BJ (cell line): ENCODE measurements around the gene PJA1. TPM values are rescaled to one million over a fixed set of nuclear protein-coding genes. Genes with fewer than 3 reads are reported as not detected.

Experiments
- CTCF ChIA-PET: fragments of 350-600 bp; formaldehyde crosslinking; extraction: SDS; loops from one replicate; lab custom pipeline; 2021; ENCODE audit warnings: antibody characterized with exemption, inconsistent platforms; lab: Yijun Ruan, JAX
- POLR2A ChIA-PET: fragments of 300-600 bp; sonication (Branson Sonifier 250); formaldehyde crosslinking; extraction: SDS; loops from one replicate; lab custom pipeline; 2021; ENCODE audit warnings: antibody characterized with exemption; lab: Charles Lee
- DNase-seq: peaks from one replicate; pipeline ENCODE4 v3.0.0-alpha.2; 2011; ENCODE audit warnings: low read depth
- H3K27me3 ChIP-seq: 2 replicates; pipeline ENCODE4 v1.6.0; 2011; ENCODE audit warnings: low read length; ENCODE audit not compliant: control insufficient read depth, insufficient read depth
- H3K36me3 ChIP-seq: 2 replicates; pipeline ENCODE4 v1.5.1; 2011; ENCODE audit warnings: low read length; ENCODE audit not compliant: control insufficient read depth, insufficient read depth
- H3K4me3 ChIP-seq: 2 replicates; pipeline ENCODE4 v1.5.1; 2011; ENCODE audit warnings: low read depth, mild to moderate bottlenecking, control low read depth, low read length
- polyA plus RNA-seq: library from polyadenylated mRNA; depleted of rRNA; stranded (reverse); fragments of >200 nt; gene quantifications from 2 replicates; pipeline ENCODE4 v1.2.3, GENCODE V29; 2011
- TF ChIP-seq, protein P1 (sequence below): IDR thresholded peaks from 2 replicates; pipeline ENCODE4 v1.5.1; 2011; ENCODE audit warnings: low read depth, mild to moderate bottlenecking, control low read depth, inconsistent platforms, low read length, moderate library complexity; ENCODE audit not compliant: insufficient read depth

Gene PJA1
- polyA plus RNA-seq, 1 experiment: 20.2 TPM

DNA sequence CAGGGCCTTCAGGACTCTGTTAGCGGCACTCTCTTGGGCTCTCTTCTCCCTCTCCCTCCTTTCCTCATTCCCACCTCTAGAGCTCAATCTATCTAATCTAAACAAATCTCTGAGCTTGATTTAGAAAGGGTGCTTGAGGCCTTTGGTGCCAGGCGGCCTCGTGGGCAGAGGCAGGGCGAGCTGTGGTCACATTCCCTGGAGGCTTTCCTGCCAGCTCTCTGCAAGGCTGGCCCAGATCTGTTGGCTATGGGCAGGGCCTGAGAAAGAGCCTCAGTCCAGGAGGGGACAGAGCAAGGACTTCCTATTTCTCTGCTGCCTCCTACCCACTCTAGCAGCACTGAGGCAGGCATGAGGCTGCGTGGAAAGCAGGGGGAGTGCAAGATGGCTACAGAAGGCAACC is 38.6 kb downstream of the PJA1 start:
- CTCF ChIA-PET: interaction anchor here (0.7 kb wide), 1 partner anchor 11 kb away, joined by 3 read pairs; no protein-coding TSS in a partner anchor
- H3K4me3 ChIP-seq: no peak overlapping the region
- no peaks in the 10 kb centered on the region for H3K36me3 ChIP-seq
- POLR2A ChIA-PET: no interaction called here
- TF ChIP-seq, protein P1, sequence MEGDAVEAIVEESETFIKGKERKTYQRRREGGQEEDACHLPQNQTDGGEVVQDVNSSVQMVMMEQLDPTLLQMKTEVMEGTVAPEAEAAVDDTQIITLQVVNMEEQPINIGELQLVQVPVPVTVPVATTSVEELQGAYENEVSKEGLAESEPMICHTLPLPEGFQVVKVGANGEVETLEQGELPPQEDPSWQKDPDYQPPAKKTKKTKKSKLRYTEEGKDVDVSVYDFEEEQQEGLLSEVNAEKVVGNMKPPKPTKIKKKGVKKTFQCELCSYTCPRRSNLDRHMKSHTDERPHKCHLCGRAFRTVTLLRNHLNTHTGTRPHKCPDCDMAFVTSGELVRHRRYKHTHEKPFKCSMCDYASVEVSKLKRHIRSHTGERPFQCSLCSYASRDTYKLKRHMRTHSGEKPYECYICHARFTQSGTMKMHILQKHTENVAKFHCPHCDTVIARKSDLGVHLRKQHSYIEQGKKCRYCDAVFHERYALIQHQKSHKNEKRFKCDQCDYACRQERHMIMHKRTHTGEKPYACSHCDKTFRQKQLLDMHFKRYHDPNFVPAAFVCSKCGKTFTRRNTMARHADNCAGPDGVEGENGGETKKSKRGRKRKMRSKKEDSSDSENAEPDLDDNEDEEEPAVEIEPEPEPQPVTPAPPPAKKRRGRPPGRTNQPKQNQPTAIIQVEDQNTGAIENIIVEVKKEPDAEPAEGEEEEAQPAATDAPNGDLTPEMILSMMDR: no peak
- no peak for DNase-seq
- no peaks in the 10 kb centered on the region for H3K27me3 ChIP-seq

DNA sequence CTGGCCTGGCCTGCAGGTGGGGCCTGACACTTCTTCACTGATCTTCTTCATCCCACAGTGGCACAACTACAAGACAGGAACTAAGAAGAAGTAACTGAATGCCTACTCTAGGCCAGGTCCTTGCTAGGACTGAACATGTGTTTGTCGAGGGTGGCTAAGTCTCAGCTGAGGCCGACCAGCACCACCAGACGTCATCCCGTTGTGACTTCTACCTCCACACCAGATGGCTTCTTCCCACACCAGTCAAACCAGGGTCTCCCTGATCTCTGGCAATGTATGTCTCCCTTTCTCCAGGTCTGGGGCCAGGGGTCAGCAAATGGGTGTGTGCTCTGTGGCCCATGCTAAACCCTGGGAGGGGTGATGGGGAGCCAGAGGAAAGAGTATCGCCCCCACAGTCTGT is 40.2 kb downstream of the PJA1 start:
- CTCF ChIA-PET: no interaction called here
- no peak for DNase-seq

DNA sequence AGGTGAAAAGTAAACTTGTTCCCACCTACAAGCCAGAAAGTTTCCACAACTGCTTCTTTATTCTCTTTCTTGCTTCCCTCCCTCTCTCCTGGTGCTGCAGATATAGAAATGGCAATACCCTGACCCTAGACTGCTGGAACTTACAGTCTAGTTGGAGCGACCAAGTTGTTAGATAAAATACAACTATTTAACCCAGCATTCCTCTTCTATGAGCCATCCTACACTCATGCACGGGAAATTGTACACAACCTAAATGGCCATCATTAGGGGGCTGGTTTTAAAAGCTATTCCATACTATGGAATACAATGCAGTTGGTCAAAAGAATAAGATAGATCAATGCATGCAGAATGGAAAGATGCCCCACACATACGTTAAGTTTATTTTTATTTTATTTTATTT is 41.1 kb downstream of the PJA1 start:
- TF ChIP-seq, protein P1: no peak
- ChIA-PET POLR2A (interaction anchor here (0.6 kb wide), 1 partner anchor 65 kb away, joined by 3 read pairs; no protein-coding TSS in a partner anchor), CTCF (no interaction called here)
- H3K27me3 ChIP-seq: no peaks in the 10 kb centered on the region
- H3K36me3 ChIP-seq: no peaks in the 10 kb centered on the region
- DNase-seq: no peak
- H3K4me3 ChIP-seq: no peak overlapping the region

More for the DNA sequence above, 40.2 kb downstream of the PJA1 start:
- TF ChIP-seq, protein P1: no peak
- no peaks in the 10 kb centered on the region for H3K36me3 ChIP-seq
- H3K27me3 ChIP-seq: no peaks in the 10 kb centered on the region
- no peak overlapping the region for H3K4me3 ChIP-seq
- POLR2A ChIA-PET: no interaction called here

DNA sequence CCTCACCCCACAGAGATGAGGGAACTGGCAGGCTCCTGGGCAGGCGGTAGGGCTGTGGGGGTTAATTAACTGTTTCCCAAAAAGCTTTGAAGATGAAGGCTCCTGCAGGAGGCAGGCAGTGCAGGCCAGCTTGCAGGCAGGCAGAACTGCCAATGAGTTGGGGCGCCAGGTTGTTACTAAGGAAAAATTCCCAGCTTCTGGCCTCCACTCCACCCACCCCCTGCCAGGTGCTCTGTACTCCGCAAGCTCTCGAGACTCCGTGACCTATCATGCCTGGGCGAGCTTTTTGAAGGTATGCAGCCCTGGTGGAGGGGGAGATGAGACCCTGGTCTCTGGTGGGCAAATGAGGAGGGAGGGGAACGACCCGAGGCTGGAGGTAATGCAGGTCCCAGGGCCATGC is 41.8 kb downstream of the PJA1 start:
- H3K36me3 ChIP-seq: no peaks in the 10 kb centered on the region
- no peaks in the 10 kb centered on the region for H3K27me3 ChIP-seq
- CTCF ChIA-PET: no interaction called here
- POLR2A ChIA-PET: interaction anchor here (0.6 kb wide), 1 partner anchor 66 kb away, joined by 3 read pairs; no protein-coding TSS in a partner anchor
- TF ChIP-seq, protein P1: no peak
- H3K4me3 ChIP-seq: no peak overlapping the region
- DNase-seq: no peak

DNA sequence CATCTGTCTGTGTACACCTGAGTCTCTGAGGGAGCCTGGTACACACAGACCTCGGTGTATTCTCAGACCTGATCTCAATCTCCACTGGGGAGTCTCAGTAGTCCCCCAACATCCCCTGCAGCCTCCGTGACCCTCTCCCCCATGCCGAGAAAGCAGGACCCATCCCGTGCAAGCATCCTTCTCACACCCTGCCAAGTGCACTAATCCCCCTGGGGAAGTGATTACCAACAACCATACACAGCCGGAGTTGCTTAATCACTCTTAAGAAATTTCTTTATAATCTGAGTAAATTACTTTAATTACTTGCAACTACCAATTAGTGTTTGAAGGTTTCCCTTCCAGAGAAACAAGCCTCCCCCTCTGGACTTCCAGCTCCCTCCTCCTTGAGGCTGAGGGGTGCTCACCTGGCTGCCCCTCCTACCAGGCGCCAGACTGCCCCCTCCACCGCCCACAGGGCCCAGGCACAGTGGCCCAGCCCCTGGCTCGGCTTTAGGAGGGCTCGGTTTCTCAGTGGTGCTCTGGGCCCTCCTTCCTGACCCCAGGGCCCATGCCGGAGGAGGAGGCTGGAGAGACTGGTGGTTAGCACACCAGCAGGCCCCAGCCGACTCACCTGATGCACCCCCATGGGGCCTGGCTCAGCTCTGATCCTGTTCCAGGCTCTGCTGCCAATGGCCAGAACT is 43.8 kb downstream of the PJA1 start:
- no peak for DNase-seq

More for the DNA sequence above, 43.8 kb downstream of the PJA1 start:
- Histone ChIP-seq H3K4me3 (no peak overlapping the region), H3K27me3 (no peaks in the 10 kb centered on the region), H3K36me3 (no peaks in the 10 kb centered on the region)
- TF ChIP-seq, protein P1: no peak
- ChIA-PET CTCF (no interaction called here), POLR2A (no interaction called here)
